Measurements from ENCODE around the gene CDKN2AIPNL.
"Not testable (repeated sequence)": the region's sequence is repeated elsewhere in the genome, so short reads cannot be mapped to it uniquely, and the experiment has no call there.

The CDKN2AIPNL gene

DNA sequence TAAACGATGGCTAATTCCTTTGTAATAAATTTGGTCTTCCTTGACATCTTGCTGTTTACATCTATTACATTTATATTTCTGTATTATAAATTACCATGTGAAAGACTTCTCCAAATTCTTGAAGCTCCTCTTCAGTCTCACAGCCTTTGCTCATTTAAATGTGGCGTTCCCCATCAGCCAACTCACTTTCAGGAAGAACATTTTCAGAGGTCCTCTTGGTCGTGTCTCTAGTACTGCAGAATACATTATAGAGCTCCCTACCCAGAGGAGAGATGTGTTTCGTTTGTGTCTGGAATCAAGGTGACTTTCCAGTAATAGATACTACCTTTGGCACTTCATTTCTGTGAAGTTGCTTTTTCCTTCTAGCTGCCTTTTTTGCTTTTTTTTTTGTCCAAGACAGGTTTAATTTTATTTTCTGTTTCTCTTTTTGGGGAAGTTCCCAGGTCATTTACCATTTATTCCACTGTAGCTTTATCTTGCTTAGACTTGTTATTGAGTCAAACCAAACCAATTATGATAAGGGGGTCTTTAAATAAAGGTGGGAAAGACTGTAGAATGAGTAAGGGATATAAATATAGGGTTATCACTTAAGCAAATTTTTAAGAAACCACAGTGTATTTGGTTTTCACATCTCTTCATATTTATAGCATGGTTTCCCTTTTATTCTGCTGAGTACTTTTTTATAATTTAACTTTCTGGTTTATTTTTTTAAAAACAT lies 27.5 kb downstream of the CDKN2AIPNL start:
- Histone ChIP-seq H3K36me3 (replicated peaks; ENCODE audit: insufficient read depth, low read length) (peaks cover 7% of the 10 kb centered on the region; the same call in 1 of the 2 replicates), H3K27me3 (replicated peaks; ENCODE audit: insufficient read depth, low read length) (no peaks in the 10 kb centered on the region), H3K4me2 (ENCODE audit: low read depth, low read length) (no peak overlapping the region), H2AFZ (ENCODE audit: low read length) (no peak overlapping the region), H3K4me1 (ENCODE audit: low read length) (no peaks in the 10 kb centered on the region), H3K9ac (ENCODE audit: low read length) (no peak overlapping the region), H3K9me3 (replicated peaks; ENCODE audit: insufficient read depth, low read length) (no peaks in the 10 kb centered on the region), H3K4me3 (ENCODE audit: low read length) (no peak overlapping the region), H3K27ac (ENCODE audit: low read length) (no peak overlapping the region), H4K20me1 (ENCODE audit: insufficient read depth, low read length) (no peaks in the 10 kb centered on the region), H3K9me2 (replicated peaks; ENCODE audit: insufficient read depth, low read length) (no peaks in the 10 kb centered on the region), H3K79me2 (ENCODE audit: low read length) (peaks cover 25% of the 10 kb centered on the region), H3F3A (ENCODE audit: insufficient read depth, low read length) (no peaks in the 10 kb centered on the region)
- TF ChIP-seq EZH2phosphoT487 (IDR thresholded peaks at IDR 0.05; ENCODE audit: low read length): no peak
- no peak for DNase-seq

DNA sequence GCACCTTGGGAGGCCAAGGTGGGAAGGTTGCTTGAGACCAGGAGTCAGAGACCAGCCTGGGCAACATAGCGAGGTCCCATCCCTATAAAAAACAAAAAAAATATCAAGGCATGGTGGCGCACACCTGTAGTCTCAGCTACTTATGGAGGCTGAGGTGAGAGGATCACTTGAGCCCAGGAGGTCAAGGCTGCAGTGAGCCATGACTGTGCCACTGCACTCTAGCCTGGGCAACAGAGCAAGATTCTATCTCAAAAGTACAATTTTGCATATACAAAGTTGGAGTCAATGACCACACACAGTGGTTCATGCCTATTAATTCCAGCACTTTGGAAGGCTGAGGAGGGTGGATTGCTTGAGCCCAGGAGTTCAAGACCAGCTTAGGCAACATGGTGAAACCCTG lies 29.5 kb downstream of the CDKN2AIPNL start:
- H3K79me2 ChIP-seq (ENCODE audit: low read length): peaks cover 44% of the 10 kb centered on the region

DNA sequence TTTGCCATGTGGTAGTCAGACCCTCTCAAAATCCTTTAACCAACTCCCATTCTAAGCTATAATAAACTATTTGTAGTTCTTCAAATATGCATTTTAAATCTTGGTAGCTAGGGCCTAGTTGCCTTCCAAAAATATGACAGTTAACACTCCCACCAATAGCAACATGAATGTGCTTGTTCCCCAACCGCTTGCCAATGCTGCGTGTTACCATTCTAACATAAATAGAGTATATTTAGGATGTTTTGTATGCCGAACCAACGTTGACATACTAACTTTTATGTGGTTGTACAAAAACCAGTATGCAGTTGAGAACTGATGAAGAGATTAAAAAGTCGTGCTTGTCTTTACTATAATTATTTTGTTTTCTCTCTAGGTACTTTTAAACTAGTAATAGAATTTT lies 31.3 kb downstream of the CDKN2AIPNL start:
- Histone ChIP-seq H3K79me2 (ENCODE audit: low read length) (peaks cover 58% of the 10 kb centered on the region), H3K9me3 (replicated peaks; ENCODE audit: insufficient read depth, low read length) (no peaks in the 10 kb centered on the region), H3K4me3 (ENCODE audit: low read length) (no peak overlapping the region), H2AFZ (ENCODE audit: low read length) (no peak overlapping the region), H3K27ac (ENCODE audit: low read length) (no peak overlapping the region), H4K20me1 (ENCODE audit: insufficient read depth, low read length) (no peaks in the 10 kb centered on the region), H3K36me3 (replicated peaks; ENCODE audit: insufficient read depth, low read length) (no peaks in the 10 kb centered on the region; the same call in 1 of the 2 replicates), H3F3A (ENCODE audit: insufficient read depth, low read length) (no peaks in the 10 kb centered on the region), H3K4me1 (ENCODE audit: low read length) (no peaks in the 10 kb centered on the region), H3K4me2 (ENCODE audit: low read depth, low read length) (no peak overlapping the region), H3K9me2 (replicated peaks; ENCODE audit: insufficient read depth, low read length) (no peaks in the 10 kb centered on the region), H3K27me3 (replicated peaks; ENCODE audit: insufficient read depth, low read length) (no peaks in the 10 kb centered on the region), H3K9ac (ENCODE audit: low read length) (no peak overlapping the region)
- TF ChIP-seq EZH2phosphoT487 (IDR thresholded peaks at IDR 0.05; ENCODE audit: low read length) (no peak), EZH2 (optimal IDR thresholded peaks at IDR 0.05; ENCODE audit: low read depth, low read length) (no peak)
- TF ChIP-seq, protein P1, sequence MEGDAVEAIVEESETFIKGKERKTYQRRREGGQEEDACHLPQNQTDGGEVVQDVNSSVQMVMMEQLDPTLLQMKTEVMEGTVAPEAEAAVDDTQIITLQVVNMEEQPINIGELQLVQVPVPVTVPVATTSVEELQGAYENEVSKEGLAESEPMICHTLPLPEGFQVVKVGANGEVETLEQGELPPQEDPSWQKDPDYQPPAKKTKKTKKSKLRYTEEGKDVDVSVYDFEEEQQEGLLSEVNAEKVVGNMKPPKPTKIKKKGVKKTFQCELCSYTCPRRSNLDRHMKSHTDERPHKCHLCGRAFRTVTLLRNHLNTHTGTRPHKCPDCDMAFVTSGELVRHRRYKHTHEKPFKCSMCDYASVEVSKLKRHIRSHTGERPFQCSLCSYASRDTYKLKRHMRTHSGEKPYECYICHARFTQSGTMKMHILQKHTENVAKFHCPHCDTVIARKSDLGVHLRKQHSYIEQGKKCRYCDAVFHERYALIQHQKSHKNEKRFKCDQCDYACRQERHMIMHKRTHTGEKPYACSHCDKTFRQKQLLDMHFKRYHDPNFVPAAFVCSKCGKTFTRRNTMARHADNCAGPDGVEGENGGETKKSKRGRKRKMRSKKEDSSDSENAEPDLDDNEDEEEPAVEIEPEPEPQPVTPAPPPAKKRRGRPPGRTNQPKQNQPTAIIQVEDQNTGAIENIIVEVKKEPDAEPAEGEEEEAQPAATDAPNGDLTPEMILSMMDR (IDR thresholded peaks at IDR 0.05; ENCODE audit: low read length): no peak
- DNase-seq: no peak

More for the DNA sequence above, 29.5 kb downstream of the CDKN2AIPNL start:
- H3K27ac ChIP-seq (ENCODE audit: low read length); H4K20me1 ChIP-seq (ENCODE audit: insufficient read depth, low read length); H3K9ac ChIP-seq (ENCODE audit: low read length); H3K27me3 ChIP-seq (replicated peaks; ENCODE audit: insufficient read depth, low read length); H3F3A ChIP-seq (ENCODE audit: insufficient read depth, low read length); H2AFZ ChIP-seq (ENCODE audit: low read length); H3K9me3 ChIP-seq (replicated peaks; ENCODE audit: insufficient read depth, low read length); DNase-seq; H3K36me3 ChIP-seq (replicated peaks; ENCODE audit: insufficient read depth, low read length); H3K4me3 ChIP-seq (ENCODE audit: low read length); H3K4me1 ChIP-seq (ENCODE audit: low read length); H3K4me2 ChIP-seq (ENCODE audit: low read depth, low read length); H3K9me2 ChIP-seq (replicated peaks; ENCODE audit: insufficient read depth, low read length): not testable (repeated sequence)

DNA sequence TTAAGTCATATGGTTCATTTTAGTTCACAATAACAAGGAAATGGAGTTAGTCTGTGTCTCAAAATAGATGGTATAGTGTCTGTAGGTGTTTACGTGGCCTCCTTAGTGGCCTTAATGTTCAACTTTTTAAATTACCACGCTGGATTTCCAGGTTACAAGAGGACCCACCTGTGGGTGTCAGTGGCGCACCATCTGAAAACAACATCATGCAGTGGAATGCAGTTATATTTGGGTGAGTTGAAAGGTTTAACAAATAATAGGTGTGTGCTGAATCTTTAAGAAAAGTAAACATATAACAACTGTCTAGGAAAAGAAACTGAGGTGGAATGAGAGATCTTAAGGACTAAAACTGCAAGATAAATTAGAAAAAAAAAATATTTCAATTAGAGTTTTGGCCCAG lies 37.4 kb downstream of the CDKN2AIPNL start:
- H3K4me1 ChIP-seq (ENCODE audit: low read length): peaks cover 6% of the 10 kb centered on the region
- peaks cover 19% of the 10 kb centered on the region; the same call in 1 of the 2 replicates for H4K20me1 ChIP-seq (ENCODE audit: insufficient read depth, low read length)
- peaks cover 79% of the 10 kb centered on the region for H3K79me2 ChIP-seq (ENCODE audit: low read length)
- no peaks in the 10 kb centered on the region; the same call in 1 of the 2 replicates for H3K36me3 ChIP-seq (replicated peaks; ENCODE audit: insufficient read depth, low read length)
- no peak overlapping the region for H2AFZ ChIP-seq (ENCODE audit: low read length)
- no peak overlapping the region for H3K4me2 ChIP-seq (ENCODE audit: low read depth, low read length)
- H3K9ac ChIP-seq (ENCODE audit: low read length): no peak overlapping the region
- H3K27ac ChIP-seq (ENCODE audit: low read length): no peak overlapping the region
- H3K9me3 ChIP-seq (replicated peaks; ENCODE audit: insufficient read depth, low read length): no peaks in the 10 kb centered on the region
- no peak for DNase-seq
- H3K27me3 ChIP-seq (replicated peaks; ENCODE audit: insufficient read depth, low read length): no peaks in the 10 kb centered on the region
- H3K4me3 ChIP-seq (ENCODE audit: low read length): no peak overlapping the region
- no peaks in the 10 kb centered on the region for H3K9me2 ChIP-seq (replicated peaks; ENCODE audit: insufficient read depth, low read length)
- TF ChIP-seq, protein P1 (IDR thresholded peaks at IDR 0.05; ENCODE audit: low read length): no peak
- peaks cover 5% of the 10 kb centered on the region; the same call in 1 of the 2 replicates for H3F3A ChIP-seq (ENCODE audit: insufficient read depth, low read length)

GRCh38 chr5:134373633-134374032 lies 38.0 kb downstream of the CDKN2AIPNL start:
- H3K9me2 ChIP-seq (replicated peaks; ENCODE audit: insufficient read depth, low read length); H3K9me3 ChIP-seq (replicated peaks; ENCODE audit: insufficient read depth, low read length); H3K27me3 ChIP-seq (replicated peaks; ENCODE audit: insufficient read depth, low read length); H3K4me1 ChIP-seq (ENCODE audit: low read length); DNase-seq; H3F3A ChIP-seq (ENCODE audit: insufficient read depth, low read length); H2AFZ ChIP-seq (ENCODE audit: low read length); H3K4me2 ChIP-seq (ENCODE audit: low read depth, low read length); H3K9ac ChIP-seq (ENCODE audit: low read length); H3K36me3 ChIP-seq (replicated peaks; ENCODE audit: insufficient read depth, low read length); H3K4me3 ChIP-seq (ENCODE audit: low read length); H3K27ac ChIP-seq (ENCODE audit: low read length): not testable (repeated sequence)
- peaks cover 19% of the 10 kb centered on the region; the same call in 1 of the 2 replicates for H4K20me1 ChIP-seq (ENCODE audit: insufficient read depth, low read length)
- H3K79me2 ChIP-seq (ENCODE audit: low read length): peaks cover 73% of the 10 kb centered on the region
